Measurements from ENCODE around the gene DNAH11. TPM values are rescaled to one million over a fixed set of nuclear protein-coding genes. Genes with fewer than 3 reads are reported as not detected.
"Not testable (repeated sequence)": the region's sequence is repeated elsewhere in the genome, so short reads cannot be mapped to it uniquely, and the experiment has no call there.

The DNAH11 gene, protein sequence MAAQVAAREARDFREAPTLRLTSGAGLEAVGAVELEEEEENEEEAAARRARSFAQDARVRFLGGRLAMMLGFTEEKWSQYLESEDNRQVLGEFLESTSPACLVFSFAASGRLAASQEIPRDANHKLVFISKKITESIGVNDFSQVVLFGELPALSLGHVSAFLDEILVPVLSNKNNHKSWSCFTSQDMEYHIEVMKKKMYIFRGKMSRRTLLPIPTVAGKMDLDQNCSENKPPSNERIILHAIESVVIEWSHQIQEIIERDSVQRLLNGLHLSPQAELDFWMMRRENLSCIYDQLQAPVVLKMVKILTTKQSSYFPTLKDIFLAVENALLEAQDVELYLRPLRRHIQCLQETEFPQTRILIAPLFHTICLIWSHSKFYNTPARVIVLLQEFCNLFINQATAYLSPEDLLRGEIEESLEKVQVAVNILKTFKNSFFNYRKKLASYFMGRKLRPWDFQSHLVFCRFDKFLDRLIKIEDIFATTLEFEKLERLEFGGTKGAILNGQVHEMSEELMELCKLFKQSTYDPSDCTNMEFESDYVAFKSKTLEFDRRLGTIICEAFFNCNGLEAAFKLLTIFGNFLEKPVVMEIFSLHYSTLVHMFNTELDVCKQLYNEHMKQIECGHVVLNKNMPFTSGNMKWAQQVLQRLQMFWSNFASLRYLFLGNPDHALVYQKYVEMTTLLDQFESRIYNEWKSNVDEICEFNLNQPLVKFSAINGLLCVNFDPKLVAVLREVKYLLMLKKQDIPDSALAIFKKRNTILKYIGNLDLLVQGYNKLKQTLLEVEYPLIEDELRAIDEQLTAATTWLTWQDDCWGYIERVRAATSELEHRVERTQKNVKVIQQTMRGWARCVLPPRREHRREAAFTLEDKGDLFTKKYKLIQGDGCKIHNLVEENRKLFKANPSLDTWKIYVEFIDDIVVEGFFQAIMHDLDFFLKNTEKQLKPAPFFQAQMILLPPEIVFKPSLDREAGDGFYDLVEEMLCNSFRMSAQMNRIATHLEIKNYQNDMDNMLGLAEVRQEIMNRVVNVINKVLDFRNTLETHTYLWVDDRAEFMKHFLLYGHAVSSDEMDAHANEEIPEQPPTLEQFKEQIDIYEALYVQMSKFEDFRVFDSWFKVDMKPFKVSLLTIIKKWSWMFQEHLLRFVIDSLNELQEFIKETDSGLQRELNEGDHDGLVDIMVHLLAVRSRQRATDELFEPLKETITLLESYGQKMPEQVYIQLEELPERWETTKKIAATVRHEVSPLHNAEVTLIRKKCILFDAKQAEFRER (N-terminal part only)
- total RNA-seq: under 0.01 and 3.4 TPM in 2 replicates

DNA sequence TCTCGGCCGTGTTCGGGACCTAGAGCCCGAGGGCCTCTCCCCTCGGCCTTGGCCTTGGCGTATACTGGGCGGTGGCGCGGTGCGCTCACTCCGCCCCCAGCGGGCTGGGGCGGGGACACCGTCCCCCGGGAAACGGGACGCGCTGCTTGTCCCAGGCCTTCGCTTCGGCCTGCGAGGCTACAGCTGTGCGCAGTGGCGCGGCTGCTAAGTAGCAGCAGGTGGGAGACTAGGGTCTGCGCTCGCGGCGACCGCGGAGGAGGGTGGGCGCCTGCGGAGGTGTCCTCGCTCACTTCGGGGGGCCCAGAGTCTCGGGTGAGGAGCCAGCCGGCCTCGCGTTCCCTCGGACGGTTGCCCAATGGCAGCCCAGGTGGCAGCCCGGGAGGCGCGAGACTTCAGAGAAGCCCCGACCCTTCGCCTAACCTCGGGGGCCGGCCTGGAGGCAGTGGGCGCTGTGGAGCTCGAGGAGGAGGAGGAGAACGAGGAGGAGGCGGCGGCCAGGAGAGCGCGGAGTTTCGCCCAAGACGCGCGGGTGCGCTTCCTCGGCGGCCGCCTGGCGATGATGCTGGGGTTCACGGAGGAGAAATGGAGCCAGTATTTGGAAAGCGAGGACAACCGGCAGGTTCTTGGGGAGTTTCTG, at the start of gene DNAH11:
DNAH11 (plus strand) TSS at position 149 of the 637 bp plus-strand sequence; CDS start at position 356, 207 bp downstream.
- DNase-seq (ENCODE audit: extremely low read depth, low read depth, low spot score): no peak

DNA sequence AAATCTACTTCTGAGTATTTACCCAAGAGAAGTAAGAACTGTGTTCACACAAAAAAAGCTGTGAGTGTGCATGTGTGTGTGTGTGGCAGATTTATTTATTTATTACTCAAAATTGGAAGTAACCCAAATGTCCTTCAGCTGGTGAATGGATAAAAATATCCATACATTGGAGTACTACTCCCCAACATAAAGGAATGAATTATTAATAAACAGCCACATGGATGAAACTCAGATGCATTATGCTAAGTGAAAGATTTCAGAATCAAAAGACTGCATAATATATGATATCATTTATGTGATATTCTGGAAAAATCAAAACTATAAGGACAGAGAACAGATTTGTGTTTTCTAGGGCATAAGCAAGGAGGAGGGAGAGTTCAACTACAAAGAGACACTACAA, 47.1 kb upstream of the DNAH11 start:
- DNase-seq (ENCODE audit: extremely low read depth, low read depth, low spot score): no peak

DNA sequence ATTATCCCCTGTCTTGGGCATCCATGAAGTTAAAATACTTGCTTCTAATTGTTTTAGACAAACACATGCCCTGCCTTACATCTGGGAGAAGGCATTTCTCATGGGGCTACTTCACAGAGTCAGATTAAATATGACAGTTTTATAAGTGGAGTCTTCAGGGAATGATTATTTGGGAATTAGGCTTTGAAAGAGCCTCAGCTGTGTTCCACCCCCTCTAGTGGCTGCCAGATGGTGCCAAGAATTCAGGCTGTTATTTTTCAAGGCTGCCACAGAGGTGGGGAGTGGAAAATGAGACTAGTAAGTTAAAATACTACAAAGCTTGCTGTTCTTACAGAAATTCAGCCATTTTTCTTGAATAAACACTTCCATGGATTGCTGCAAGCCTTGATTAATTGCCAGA, 45.8 kb upstream of the DNAH11 start:
- DNase-seq (ENCODE audit: extremely low read depth, low read depth, low spot score): no peak

DNA sequence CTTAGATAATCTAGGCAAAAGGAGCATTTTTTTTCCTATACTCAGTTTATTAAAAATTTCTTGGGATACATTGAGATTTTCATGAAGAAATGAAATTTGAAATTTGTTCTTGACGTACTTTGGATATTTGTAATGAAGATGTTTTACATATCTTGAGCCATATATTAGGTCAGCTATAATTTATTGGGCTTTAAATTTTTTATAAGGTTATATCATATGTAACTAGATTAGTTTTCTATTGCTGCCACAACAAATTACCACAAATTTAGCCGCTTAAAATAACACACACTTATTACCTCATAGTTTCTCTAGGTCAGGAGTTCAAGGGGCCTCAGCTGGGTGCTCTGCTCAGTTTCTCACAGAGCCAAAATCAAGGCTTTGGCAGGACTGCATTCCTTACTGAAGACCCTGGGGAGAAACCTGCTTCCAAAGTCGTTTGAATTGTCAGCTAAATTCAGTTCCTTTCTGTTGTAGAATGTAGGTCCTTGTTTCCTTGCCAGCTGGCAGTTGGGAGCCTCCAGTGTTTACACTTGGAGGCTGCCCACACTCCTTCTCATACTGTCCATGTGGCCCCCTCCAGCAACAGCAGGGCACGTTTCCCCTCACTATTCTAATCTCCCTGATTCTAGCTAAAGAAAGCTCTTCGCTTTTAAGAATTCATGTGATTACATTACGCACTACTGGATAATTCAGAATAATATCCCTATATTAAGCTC, 42.6 kb upstream of the DNAH11 start:
- DNase-seq (ENCODE audit: extremely low read depth, low read depth, low spot score): no peak

DNA sequence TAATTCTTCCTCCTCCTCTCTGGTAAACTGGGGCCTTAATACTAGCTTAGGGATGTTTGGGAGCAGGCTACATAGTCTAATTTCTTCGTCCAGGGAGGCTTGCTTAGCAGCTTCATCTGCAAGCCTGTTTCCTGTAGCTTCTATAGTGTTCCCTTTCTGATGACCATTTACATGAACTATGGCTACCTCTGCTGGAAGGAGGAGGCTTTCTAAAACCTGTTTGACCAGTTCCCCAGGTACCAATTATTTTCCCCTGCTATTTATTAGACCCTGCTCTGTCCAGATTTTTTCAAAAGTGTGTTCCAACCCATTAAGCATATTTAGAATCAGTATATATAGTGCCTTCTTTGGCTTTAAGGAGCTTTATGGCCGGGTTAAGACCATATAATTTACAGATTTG, 38.8 kb upstream of the DNAH11 start:
- no peak for DNase-seq (ENCODE audit: extremely low read depth, low read depth, low spot score)

DNA sequence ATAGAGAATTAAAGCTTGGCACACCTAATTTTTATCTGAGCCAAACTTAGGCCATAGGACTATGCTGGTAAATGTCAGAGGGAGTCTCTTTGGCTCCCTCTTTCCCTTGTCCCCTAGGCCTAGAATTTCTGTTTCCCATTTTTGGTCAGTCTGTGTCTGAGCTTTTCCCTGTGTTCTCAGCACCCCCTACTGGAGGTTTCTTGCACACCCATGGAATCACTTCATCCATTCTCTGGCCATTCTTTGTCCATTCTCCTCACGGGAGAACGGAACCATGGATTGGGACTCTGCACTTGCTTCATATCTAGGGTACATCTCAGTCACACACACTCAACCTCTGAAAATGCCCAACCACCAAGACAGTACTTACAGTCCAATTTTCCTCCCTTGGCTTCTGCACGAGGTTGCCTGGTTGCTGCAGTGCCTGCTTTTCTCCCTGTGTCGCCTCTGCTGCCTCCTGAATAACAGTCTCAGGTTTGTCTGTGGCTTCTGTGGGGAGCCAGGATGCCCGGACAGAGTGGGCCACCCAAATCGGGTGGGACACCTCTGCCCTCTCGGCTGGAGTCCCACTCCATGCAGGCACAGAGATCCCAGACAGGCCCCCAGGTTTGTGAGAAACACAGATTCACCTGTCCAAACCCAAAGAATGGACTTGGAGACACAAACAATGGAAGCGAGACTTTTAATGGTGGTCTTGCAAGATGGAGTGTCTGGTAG, 35.1 kb upstream of the DNAH11 start:
- DNase-seq (ENCODE audit: extremely low read depth, low read depth, low spot score): peak; percentile 27

DNA sequence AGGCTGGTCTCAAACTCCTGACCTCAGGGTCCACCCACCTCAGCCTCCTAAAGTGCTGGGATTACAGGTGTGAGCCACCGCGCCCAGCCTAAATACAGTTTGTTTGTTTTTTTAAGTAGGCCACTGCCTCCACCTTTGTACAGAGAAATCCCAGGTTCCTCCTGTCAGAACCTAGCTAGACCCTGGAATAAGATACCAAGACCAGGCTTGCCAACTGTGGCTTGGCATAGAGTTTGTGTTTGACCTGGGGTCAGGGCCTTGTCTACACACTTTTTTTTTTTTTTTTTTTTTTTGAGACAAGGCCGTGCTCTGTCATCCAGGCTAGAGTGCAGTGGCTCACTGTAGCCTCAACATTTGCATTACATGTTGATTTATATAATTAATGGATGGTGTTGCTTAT, 34.3 kb upstream of the DNAH11 start:
- DNase-seq (ENCODE audit: extremely low read depth, low read depth, low spot score): no peak

DNA sequence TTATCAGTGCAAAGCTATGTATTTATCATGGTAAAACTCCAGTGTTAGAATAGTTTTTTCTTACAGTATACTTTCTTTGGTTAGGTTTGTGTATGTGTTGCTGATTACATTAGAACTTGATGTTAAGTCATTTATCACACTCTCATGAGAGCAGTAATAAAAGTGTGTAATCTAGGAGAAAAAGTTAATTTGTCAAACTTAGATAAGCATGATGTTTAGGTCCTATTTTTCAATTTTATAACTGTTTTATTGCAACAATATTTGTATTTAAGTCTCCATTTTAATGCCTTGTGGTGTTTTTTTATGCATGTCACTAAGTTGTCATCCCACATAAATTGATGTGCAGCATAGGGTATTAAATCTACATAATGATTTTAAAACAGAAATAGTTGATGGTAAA, 28.8 kb upstream of the DNAH11 start:
- DNase-seq (ENCODE audit: extremely low read depth, low read depth, low spot score): no peak

DNA sequence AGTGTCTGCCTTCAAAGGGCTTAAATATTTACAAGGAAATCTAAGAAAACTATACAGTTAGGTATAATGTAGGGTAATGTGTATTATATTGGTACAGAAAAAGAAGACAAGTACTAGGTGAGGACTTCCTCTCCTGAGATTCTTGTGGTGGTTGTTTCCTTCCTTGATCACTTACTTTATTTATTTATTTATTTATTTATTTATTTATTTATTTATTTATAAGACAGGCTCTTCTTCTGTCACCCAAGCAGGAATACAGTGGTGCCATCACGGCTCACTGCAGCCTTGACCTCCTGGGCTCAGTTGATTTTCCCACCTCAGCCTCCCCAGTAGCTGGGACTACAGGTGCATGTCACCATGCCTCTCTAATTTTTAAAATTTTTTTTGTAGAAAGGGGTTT, 18.2 kb upstream of the DNAH11 start:
- no peak for DNase-seq (ENCODE audit: extremely low read depth, low read depth, low spot score)

DNA sequence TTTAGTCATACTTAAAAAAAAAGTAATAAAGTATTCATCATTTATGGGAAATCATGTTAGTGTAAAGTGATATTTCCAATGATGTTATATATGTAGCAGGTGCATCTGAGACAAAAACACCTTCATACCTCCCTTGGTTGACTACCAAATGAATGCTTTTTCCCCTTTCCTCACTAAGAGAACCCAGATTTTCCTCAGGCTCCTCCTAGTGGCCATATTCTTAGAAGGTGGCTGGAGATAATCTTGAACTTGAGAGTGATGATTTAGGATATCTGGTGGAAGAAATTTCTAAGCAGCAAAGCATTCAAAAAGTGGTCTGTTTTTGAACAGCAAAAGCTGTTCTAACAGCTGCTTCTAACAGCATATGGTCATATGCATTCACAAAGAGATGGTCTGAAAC, 16.8 kb upstream of the DNAH11 start:
- DNase-seq (ENCODE audit: extremely low read depth, low read depth, low spot score): peak; percentile 7

DNA sequence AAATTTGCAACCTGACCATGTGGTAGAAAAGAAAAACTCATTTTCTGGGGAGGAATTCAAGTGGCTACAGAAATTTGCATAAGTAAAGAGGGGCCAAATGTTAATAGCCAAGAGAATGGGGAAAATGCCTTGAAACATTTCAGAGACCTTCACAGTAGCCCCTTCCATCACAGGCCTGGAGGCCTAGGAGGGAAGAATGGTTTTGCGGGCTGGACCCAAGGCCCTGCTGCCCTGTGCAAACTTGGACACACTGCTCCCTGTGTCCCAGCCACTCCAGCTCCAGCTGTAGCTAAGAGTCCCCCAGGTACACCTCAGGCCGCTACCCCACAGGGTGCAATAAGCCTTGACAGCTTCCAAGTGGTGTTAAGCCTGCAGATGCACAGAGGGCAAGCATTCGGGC, 16.4 kb upstream of the DNAH11 start:
- no peak for DNase-seq (ENCODE audit: extremely low read depth, low read depth, low spot score)

DNA sequence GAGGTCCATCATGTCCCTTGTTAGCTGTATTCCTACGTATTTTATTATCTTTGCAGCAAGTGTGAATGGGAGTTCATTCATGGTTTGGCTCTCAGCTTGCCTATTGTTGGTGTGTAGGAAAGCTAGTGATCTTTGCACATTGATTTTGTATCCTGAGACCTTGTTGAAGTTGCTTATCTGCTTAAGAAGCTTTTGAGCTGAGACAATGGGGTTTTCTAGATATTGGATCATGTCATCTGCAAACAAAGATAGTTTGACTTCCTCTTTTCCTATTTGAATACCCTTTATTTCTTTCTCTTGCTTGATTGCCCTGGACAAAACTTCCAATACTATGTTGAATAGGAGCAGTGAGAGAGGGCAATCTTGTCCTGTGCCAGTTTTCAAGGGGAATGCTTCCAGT, 10.4 kb upstream of the DNAH11 start:
- DNase-seq (ENCODE audit: extremely low read depth, low read depth, low spot score): not testable (repeated sequence)

DNA sequence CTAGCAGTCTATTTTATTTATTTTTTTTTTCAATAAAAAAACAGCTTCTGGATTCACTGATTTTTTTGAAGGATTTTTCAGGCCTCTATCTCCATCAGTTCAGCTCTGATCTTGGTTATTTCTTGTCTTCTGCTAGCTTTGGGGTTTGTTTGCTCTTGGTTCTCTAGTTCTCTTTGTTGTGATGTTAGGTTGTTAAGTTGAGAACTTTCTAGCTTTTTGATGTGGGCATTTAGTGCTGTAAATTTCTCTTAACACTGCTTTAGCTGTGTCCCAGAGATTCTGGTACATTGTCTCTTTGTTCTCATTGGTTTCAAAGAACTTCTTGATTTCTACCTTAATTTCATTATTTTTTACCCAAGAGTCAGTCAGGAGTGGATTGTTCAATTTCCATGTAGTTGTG, 9.2 kb upstream of the DNAH11 start:
- not testable (repeated sequence) for DNase-seq (ENCODE audit: extremely low read depth, low read depth, low spot score)

DNA sequence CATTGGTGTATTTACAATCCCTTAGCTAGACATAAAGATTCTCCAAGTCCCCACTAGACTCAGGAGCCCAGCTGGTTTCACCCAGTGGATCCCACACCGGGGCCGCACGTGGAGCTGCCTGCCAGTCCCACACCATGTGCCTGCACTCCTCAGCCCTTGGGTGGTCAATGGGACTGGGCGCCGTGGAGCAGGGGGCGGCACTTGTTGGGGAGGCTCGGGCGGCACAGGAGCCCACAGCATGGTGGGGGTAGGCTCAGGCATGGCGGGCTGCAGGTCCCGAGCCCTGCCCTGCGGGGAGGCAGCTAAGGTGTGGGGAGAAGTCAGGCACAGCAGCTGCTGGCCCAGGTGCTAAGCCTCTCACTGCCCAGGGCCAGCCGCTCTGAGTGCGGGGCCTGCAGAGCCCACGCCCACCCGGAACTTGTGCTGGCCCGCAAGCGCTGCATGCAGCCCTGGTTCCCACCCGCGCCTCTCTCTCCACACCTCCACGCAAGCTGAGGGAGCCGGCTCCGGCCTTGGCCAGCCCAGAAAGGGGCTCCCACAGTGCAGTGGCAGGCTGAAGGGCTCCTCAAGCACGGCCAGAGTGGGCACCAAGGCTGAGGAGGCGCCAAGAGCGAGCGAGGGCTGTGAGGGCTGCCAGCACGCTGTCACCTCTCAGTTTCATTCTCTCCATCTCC, 6.3 kb upstream of the DNAH11 start:
- DNase-seq (ENCODE audit: extremely low read depth, low read depth, low spot score): not testable (repeated sequence)

DNA sequence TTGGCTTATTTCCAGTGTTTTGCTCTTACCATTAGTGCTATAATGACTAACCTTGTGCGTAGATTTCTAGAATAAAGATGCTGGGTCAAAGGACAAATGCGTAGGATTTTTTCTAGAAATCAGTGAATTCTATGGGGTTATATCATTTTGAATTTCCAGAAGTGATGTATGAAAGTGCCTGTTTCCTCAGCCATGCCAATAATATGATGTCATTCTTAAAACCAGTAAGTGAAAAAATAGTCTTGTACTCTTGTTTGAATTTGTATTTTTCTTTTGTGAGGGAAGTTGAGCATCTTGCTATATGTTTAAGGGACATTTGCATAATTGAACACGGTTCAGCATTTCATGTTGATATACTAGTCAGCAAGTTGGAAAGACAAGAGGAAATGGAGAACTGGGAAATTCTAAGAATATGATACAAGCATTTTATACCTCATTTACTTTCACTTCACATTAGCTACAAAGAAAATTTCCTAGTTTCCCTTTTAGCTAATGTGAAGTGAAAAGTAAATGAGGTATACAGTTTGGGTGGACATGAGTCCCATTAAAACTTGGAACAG, 3.8 kb upstream of the DNAH11 start:
- no peak for DNase-seq (ENCODE audit: extremely low read depth, low read depth, low spot score)

DNA sequence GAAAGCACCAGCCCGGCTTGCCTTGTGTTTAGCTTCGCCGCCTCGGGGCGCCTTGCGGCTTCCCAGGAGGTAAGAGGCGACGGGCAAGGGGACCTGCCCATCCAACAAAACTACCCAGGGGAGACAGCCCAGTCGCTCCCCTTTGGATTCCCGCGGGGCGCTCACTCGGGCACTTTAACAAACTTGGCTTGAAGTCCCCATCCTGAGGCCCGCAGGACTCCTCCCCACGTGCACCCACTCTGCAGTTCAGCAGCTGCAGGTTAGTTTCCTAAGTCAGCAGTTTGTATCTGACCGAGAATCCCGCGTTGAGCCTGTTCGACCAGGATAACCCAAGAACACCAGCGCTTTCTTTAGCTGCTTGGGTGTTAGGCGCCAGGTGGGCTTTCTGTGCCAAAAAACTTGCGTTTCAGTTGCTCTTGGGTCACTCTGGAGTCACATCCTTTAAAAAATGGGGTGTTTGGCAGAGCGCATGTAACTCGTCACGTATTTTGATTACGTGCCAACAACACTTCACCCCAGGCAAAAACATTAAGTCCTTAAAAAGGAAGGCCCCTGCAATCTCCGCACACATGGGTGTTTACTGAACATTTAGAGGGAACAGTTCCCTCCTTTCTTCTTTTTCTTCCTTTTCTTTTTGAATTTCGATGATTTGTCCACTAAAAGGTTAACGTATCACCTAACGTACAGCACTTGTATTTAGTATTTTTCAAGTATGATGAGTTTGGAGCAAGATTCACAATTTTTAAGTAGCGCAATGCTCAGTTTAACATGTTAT, 876 bp downstream of the DNAH11 start:
- DNase-seq (ENCODE audit: extremely low read depth, low read depth, low spot score): no peak

DNA sequence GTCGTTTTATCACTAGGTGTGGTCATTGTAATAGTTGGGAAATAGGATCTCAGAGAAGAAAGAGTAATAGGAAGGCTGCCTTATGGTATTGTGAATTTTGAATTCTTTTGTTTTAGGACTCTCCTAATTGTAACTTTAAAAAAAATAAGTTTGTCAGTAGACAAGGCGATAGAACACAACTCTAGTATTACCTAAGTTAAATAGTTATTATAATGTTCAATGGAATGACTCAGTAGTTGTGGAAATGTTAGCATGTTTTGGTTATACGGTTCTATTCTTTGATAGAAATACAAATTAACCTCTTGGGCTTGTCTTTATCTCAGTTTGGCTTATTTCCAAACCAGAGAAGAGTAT, 1.4 kb downstream of the DNAH11 start:
- no peak for DNase-seq (ENCODE audit: extremely low read depth, low read depth, low spot score)

DNA sequence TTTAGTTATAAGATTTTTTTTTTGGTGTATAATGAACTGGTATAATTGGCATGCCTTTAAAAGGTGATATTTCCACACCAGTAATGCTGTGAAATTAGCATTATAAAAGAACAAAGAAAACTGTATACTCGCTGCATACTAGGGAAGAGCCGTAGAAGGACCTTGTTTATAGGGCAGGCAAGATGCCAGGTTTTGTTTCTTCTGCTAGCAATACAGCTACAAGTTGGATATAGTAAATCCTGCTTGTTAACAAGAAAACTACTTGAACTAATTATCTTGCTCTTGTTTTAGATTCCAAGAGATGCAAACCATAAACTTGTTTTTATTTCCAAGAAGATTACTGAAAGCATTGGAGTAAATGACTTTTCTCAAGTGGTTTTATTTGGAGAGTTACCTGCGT, 1.9 kb downstream of the DNAH11 start:
- no peak for DNase-seq (ENCODE audit: extremely low read depth, low read depth, low spot score)

All from glomerular endothelial cell (primary cell).